HG03280 (cell line): ENCODE results near the gene CFL1.

Source experiments
- ATAC-seq: cut with Tn5 transposase; IDR thresholded peaks from one replicate; pipeline ENCODE4 v1.9.1; 2021; ENCODE audit warnings: mild to moderate bottlenecking, moderate library complexity; ENCODE audit not compliant: unreplicated experiment

CFL1 gene

GRCh38 chr11:65888163-65888814, 30.3 kb upstream of the CFL1 start, which contains the start of gene FIBP:
TSS of gene FIBP (minus strand) at chr11:65888471. CDS start at chr11:65888418, 53 bp downstream.
- ATAC-seq: peak; percentile 49

- ATAC-seq: no peak
These were observed 29.8 kb upstream of the CFL1 start for GRCh38 chr11:65887723-65888162.

- no peak for ATAC-seq
These were observed 29.1 kb upstream of the CFL1 start for GRCh38 chr11:65886826-65887722.

GRCh38 chr11:65885808-65886536, 28.0 kb upstream of the CFL1 start:
- ATAC-seq: no peak

- no peak for ATAC-seq
These were observed 27.3 kb upstream of the CFL1 start for GRCh38 chr11:65885231-65885630.

GRCh38 chr11:65884716-65885092, 26.7 kb upstream of the CFL1 start:
- ATAC-seq: no peak

GRCh38 chr11:65883786-65884715, 26.1 kb upstream of the CFL1 start:
- ATAC-seq: no peak

GRCh38 chr11:65883058-65883761, 25.2 kb upstream of the CFL1 start:
- ATAC-seq: no peak

- no peak for ATAC-seq
These were observed 24.4 kb upstream of the CFL1 start for GRCh38 chr11:65882120-65883057.

- ATAC-seq: no peak
These were observed 23.0 kb upstream of the CFL1 start for GRCh38 chr11:65880844-65881421.

GRCh38 chr11:65880027-65880426, 22.0 kb upstream of the CFL1 start:
- ATAC-seq: no peak

- no peak for ATAC-seq
These were observed 21.6 kb upstream of the CFL1 start, which contains the start of gene CTSW for GRCh38 chr11:65879617-65880016. TSS of gene CTSW (plus strand) at chr11:65879837. CDS start at chr11:65879855, 18 bp downstream.

GRCh38 chr11:65873318-65874156, 15.6 kb upstream of the CFL1 start:
- peak; percentile 83 for ATAC-seq

GRCh38 chr11:65872586-65873317, 14.8 kb upstream of the CFL1 start, which contains the start of gene EFEMP2:
TSS of gene EFEMP2 (minus strand) at chr11:65872800. CDS start at chr11:65872354, 446 bp downstream.
- ATAC-seq: no peak

- ATAC-seq: no peak
These were observed 14.0 kb upstream of the CFL1 start for GRCh38 chr11:65871811-65872548.
